ENCODE results near the gene PIP5K1C. TPM values are rescaled to one million over a fixed set of nuclear protein-coding genes. Genes with fewer than 3 reads are reported as not detected.

Gene PIP5K1C
- total RNA-seq, 1 experiment from 2014 or later = 24.5 TPM

- H3K27me3 ChIP-seq (replicated peaks; ENCODE audit: control insufficient read depth, insufficient read depth, low read length) = no peaks in the 10 kb centered on the region
- Mint-ChIP-seq H3K27me3 (ENCODE audit: insufficient read depth, unreplicated experiment) (no peaks in the 10 kb centered on the region), H3K9me3 (ENCODE audit: unreplicated experiment) (no peaks in the 10 kb centered on the region), H3K27ac (ENCODE audit: unreplicated experiment) (no peak overlapping the region), H3K36me3 (ENCODE audit: insufficient read depth, unreplicated experiment) (peaks cover 18% of the 10 kb centered on the region), H3K4me1 (ENCODE audit: low read depth, unreplicated experiment) (no peaks in the 10 kb centered on the region), H3K4me3 (ENCODE audit: unreplicated experiment) (no peak overlapping the region)
- BruUV-seq (replicated peaks) = no TSS peak
- no peaks in the 10 kb centered on the region for H3K9me3 ChIP-seq
- no peak overlapping the region for H3K4me3 ChIP-seq (ENCODE audit: low read depth, low read length)
- H3K36me3 ChIP-seq (ENCODE audit: control insufficient read depth, insufficient read depth, low read length) = no peaks in the 10 kb centered on the region
- POLR2A ChIA-PET = no interaction called here
- CTCF ChIA-PET = no interaction called here
- H3K4me1 ChIP-seq = peaks cover 24% of the 10 kb centered on the region
- no peak for TF ChIP-seq CTCF (IDR thresholded peaks at IDR 0.05; ENCODE audit: insufficient read depth in 1 of 2, low read depth in 1 of 2, low read length in 1 of 2, severe bottlenecking in 1 of 2, unreplicated experiment in 1 of 2)
- intact Hi-C loops (cut with micrococcal nuclease; ENCODE audit: unreplicated experiment) = loop anchor here (5.0 kb wide), 1 partner anchor 57 kb away; no protein-coding TSS in a partner anchor
- DNase-seq = no peak
These were observed 23.6 kb upstream of the PIP5K1C start for GRCh38 chr19:3723883-3724282.

- Mint-ChIP-seq H3K36me3 (ENCODE audit: insufficient read depth, unreplicated experiment) (peaks cover 14% of the 10 kb centered on the region), H3K27me3 (ENCODE audit: insufficient read depth, unreplicated experiment) (no peaks in the 10 kb centered on the region), H3K4me1 (ENCODE audit: low read depth, unreplicated experiment) (no peaks in the 10 kb centered on the region), H3K9me3 (ENCODE audit: unreplicated experiment) (no peaks in the 10 kb centered on the region), H3K4me3 (ENCODE audit: unreplicated experiment) (peak overlapping the region; percentile 87), H3K27ac (ENCODE audit: unreplicated experiment) (peak overlapping the region; percentile 71)
- POLR2A ChIA-PET = interaction anchor here (3.2 kb wide), 1 partner anchor 39 kb away, joined by 23 read pairs; the partner anchor contains the start of gene MRPL54
- H3K36me3 ChIP-seq (ENCODE audit: control insufficient read depth, insufficient read depth, low read length) = no peaks in the 10 kb centered on the region
- intact Hi-C loops (cut with micrococcal nuclease; ENCODE audit: unreplicated experiment) = loop anchor here (5.0 kb wide), 1 partner anchor 56 kb away; no protein-coding TSS in a partner anchor
- H3K4me3 ChIP-seq (ENCODE audit: low read depth, low read length) = peak overlapping the region; percentile 57
- BruUV-seq (replicated peaks) = TSS peak; percentile 14
- no peaks in the 10 kb centered on the region for H3K9me3 ChIP-seq
- CTCF ChIA-PET = interaction anchor here (0.9 kb wide), 1 partner anchor 40 kb away, joined by 5 read pairs; the partner anchor contains the start of gene MRPL54
- no peak for DNase-seq
- no peak for TF ChIP-seq CTCF (IDR thresholded peaks at IDR 0.05; ENCODE audit: insufficient read depth in 1 of 2, low read depth in 1 of 2, low read length in 1 of 2, severe bottlenecking in 1 of 2, unreplicated experiment in 1 of 2)
- H3K27me3 ChIP-seq (replicated peaks; ENCODE audit: control insufficient read depth, insufficient read depth, low read length) = no peaks in the 10 kb centered on the region
- peaks cover 32% of the 10 kb centered on the region for H3K4me1 ChIP-seq
These were observed 22.8 kb upstream of the PIP5K1C start for GRCh38 chr19:3723110-3723488.

- peak overlapping the region; percentile 87 for H3K4me3 Mint-ChIP-seq (ENCODE audit: unreplicated experiment)
- CTCF ChIA-PET = interaction anchor here (0.9 to 1.2 kb wide), 3 partner anchors 14 to 40 kb away, joined by 4 to 6 read pairs (median 5); partner anchors contain the start of genes MRPL54 and TJP3
- no TSS peak for BruUV-seq (replicated peaks)
- Histone ChIP-seq H3K27me3 (replicated peaks; ENCODE audit: control insufficient read depth, insufficient read depth, low read length) (no peaks in the 10 kb centered on the region), H3K4me1 (peaks cover 36% of the 10 kb centered on the region), H3K9me3 (no peaks in the 10 kb centered on the region), H3K4me3 (ENCODE audit: low read depth, low read length) (peak overlapping the region; percentile 57), H3K36me3 (ENCODE audit: control insufficient read depth, insufficient read depth, low read length) (no peaks in the 10 kb centered on the region)
- H3K4me1 Mint-ChIP-seq (ENCODE audit: low read depth, unreplicated experiment) = no peaks in the 10 kb centered on the region
- peak; percentile 74 to 83 for DNase-seq
- intact Hi-C loops (cut with micrococcal nuclease; ENCODE audit: unreplicated experiment) = loop anchor here (5.0 kb wide), 1 partner anchor 55 kb away; no protein-coding TSS in a partner anchor
- peaks cover 14% of the 10 kb centered on the region for H3K36me3 Mint-ChIP-seq (ENCODE audit: insufficient read depth, unreplicated experiment)
- H3K9me3 Mint-ChIP-seq (ENCODE audit: unreplicated experiment) = no peaks in the 10 kb centered on the region
- TF ChIP-seq CTCF (IDR thresholded peaks at IDR 0.05; ENCODE audit: insufficient read depth in 1 of 2, low read depth in 1 of 2, low read length in 1 of 2, severe bottlenecking in 1 of 2, unreplicated experiment in 1 of 2) = no peak
- H3K27ac Mint-ChIP-seq (ENCODE audit: unreplicated experiment) = peak overlapping the region; percentile 71
- POLR2A ChIA-PET = interaction anchor here (1.1 to 3.2 kb wide), 2 partner anchors 40 to 263 kb away, joined by 3 to 23 read pairs; partner anchors contain the start of genes EEF2 and MRPL54
- no peaks in the 10 kb centered on the region for H3K27me3 Mint-ChIP-seq (ENCODE audit: insufficient read depth, unreplicated experiment)
These were observed 22.3 kb upstream of the PIP5K1C start for GRCh38 chr19:3722443-3723109.
